Measurements from ENCODE around the gene RASSF3. TPM values are rescaled to one million over a fixed set of nuclear protein-coding genes. Genes with fewer than 3 reads are reported as not detected.

Gene RASSF3
- total and polyA plus RNA-seq, 2 experiments from 2014 or later, result 20.6 to 39.6 TPM

DNA sequence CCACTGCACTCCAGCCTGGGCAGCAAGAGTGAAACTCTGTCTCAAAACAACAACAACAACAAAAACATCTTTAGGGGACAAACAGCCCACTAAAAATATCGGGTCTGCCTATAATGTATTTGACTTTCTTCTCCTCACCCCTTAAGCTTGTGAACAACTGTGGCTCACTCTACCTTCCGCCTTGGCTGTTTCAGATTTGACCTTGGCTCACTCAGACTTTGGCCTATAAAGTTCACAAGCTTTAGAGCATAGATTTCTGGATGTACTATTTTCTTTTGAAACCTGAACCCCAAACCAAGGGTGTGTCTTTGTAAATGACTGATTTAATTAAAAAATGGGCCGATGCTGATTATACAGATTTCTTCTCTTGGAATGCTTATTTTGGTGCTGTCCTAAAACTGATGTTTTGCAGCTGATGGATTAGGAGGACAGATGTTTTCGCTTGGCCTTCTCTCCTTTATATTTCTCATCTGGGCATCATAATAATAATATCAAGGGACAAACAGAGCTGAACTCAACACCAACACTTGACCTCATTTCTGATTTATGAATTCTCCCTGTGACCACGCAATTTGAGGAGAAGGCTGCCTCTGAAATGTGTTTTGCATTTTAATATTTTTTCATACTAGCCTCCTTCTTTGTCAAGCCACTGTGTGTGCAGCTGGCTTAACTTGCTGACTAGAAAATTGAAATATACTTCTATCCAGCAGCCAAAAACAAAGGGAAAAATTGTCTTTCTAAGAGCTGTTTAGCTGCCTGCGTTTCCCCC lies 40.2 kb upstream of the RASSF3 start:
- H3K4me1 ChIP-seq (ENCODE audit: insufficient read depth), result peaks cover 20% of the 10 kb centered on the region
- DNase-seq (ENCODE audit: low spot score) (no peak), ATAC-seq (no peak)
- peaks cover 8% of the 10 kb centered on the region for H3K9me3 Mint-ChIP-seq
- no peak overlapping the region for H3K27ac Mint-ChIP-seq
- no peaks in the 10 kb centered on the region for H3F3A ChIP-seq (replicated peaks; ENCODE audit: low read depth)
- peak overlapping the region; percentile 84; the same call in 1 of the 2 replicates for H2AFZ ChIP-seq
- no peaks in the 10 kb centered on the region for H3K27me3 ChIP-seq (ENCODE audit: insufficient read depth)
- peaks cover 14% of the 10 kb centered on the region for H3K27me3 Mint-ChIP-seq (ENCODE audit: insufficient read depth, low read depth, poor library complexity)
- H3K27ac ChIP-seq (ENCODE audit: low read depth), result no peak overlapping the region
- H3K9me2 ChIP-seq (ENCODE audit: insufficient read depth), result no peaks in the 10 kb centered on the region
- peaks cover 20% of the 10 kb centered on the region for H3K4me1 Mint-ChIP-seq
- H3K36me3 Mint-ChIP-seq (ENCODE audit: low read depth), result peaks cover 3% of the 10 kb centered on the region; the same call in 1 of the 3 replicates
- H3K36me3 ChIP-seq (ENCODE audit: insufficient read depth), result peaks cover 5% of the 10 kb centered on the region; the same call in 1 of the 2 replicates
- H3K4me3 Mint-ChIP-seq, result no peak overlapping the region
- no peaks in the 10 kb centered on the region for H3K79me2 ChIP-seq (replicated peaks; ENCODE audit: insufficient read depth)
- no peak for TF ChIP-seq CREB1 (CRISPR knock-in tag; IDR thresholded peaks at IDR 0.05; ENCODE audit: low read depth)
- TF ChIP-seq REST (IDR thresholded peaks at IDR 0.05; ENCODE audit: unreplicated experiment), result no peak
- TF ChIP-seq, protein P1, sequence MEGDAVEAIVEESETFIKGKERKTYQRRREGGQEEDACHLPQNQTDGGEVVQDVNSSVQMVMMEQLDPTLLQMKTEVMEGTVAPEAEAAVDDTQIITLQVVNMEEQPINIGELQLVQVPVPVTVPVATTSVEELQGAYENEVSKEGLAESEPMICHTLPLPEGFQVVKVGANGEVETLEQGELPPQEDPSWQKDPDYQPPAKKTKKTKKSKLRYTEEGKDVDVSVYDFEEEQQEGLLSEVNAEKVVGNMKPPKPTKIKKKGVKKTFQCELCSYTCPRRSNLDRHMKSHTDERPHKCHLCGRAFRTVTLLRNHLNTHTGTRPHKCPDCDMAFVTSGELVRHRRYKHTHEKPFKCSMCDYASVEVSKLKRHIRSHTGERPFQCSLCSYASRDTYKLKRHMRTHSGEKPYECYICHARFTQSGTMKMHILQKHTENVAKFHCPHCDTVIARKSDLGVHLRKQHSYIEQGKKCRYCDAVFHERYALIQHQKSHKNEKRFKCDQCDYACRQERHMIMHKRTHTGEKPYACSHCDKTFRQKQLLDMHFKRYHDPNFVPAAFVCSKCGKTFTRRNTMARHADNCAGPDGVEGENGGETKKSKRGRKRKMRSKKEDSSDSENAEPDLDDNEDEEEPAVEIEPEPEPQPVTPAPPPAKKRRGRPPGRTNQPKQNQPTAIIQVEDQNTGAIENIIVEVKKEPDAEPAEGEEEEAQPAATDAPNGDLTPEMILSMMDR (conservative IDR thresholded peaks at IDR 0.05; ENCODE audit: low read depth in 2 of 2), result no peak
- TF ChIP-seq ETS1 (IDR thresholded peaks at IDR 0.05), result no peak
- TF ChIP-seq JUNB (IDR thresholded peaks at IDR 0.05; ENCODE audit: unreplicated experiment), result no peak
- TF ChIP-seq ZNF331 (CRISPR knock-in tag; IDR thresholded peaks at IDR 0.05; ENCODE audit: low read depth), result no peak
- no peak for TF ChIP-seq ZNF462 (CRISPR knock-in tag; IDR thresholded peaks at IDR 0.05)
- TF ChIP-seq NANOG (IDR thresholded peaks at IDR 0.05; ENCODE audit: borderline replicate concordance), result no peak
- no peak overlapping the region for H3K4me3 ChIP-seq
- H4K20me1 ChIP-seq (replicated peaks; ENCODE audit: insufficient read depth), result no peaks in the 10 kb centered on the region
- no peak overlapping the region for H3K4me2 ChIP-seq
